HG03457 (cell line): Measurements from ENCODE around the gene ZNF236.
"Not testable (repeated sequence)": the region's sequence is repeated elsewhere in the genome, so short reads cannot be mapped to it uniquely, and the experiment has no call there.

ENCODE experiments used
- ATAC-seq: cut with Tn5 transposase; IDR thresholded peaks from one replicate; pipeline ENCODE4 v1.9.1; 2021; ENCODE audit warnings: moderate number of reproducible peaks; ENCODE audit not compliant: unreplicated experiment

The ZNF236 gene

GRCh38 chr18:76943542-76944339, 121.4 kb downstream of the ZNF236 start:
- ATAC-seq: no peak

DNA sequence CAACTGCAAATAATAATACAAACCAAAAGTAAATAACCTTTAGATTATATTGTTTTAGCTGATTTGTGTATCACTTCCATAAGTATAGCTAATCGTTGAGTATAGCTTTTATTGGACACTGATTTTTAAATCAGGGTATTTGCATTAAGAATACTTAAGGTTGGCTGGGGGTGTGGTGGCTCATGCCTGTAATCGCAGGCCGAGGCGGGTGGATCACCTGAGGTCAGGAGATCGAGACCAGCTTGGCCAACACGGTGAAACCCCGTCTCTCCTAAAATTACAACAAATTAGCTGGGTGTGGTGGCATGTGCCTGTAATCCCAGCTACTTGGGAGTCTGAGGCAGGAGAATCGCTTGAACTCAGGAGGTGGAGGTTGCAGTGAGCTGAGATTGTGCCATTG, 122.0 kb downstream of the ZNF236 start:
- not testable (repeated sequence) for ATAC-seq

GRCh38 chr18:76948345-76948744, 126.0 kb downstream of the ZNF236 start:
- no peak for ATAC-seq

- no peak for ATAC-seq
Measured at GRCh38 chr18:76951456-76952247, 129.3 kb downstream of the ZNF236 start.

GRCh38 chr18:76952747-76953146, 130.4 kb downstream of the ZNF236 start:
- ATAC-seq: no peak

GRCh38 chr18:76953156-76953555, 130.8 kb downstream of the ZNF236 start:
- ATAC-seq: no peak

GRCh38 chr18:76953583-76954233, 131.4 kb downstream of the ZNF236 start:
- no peak for ATAC-seq

DNA sequence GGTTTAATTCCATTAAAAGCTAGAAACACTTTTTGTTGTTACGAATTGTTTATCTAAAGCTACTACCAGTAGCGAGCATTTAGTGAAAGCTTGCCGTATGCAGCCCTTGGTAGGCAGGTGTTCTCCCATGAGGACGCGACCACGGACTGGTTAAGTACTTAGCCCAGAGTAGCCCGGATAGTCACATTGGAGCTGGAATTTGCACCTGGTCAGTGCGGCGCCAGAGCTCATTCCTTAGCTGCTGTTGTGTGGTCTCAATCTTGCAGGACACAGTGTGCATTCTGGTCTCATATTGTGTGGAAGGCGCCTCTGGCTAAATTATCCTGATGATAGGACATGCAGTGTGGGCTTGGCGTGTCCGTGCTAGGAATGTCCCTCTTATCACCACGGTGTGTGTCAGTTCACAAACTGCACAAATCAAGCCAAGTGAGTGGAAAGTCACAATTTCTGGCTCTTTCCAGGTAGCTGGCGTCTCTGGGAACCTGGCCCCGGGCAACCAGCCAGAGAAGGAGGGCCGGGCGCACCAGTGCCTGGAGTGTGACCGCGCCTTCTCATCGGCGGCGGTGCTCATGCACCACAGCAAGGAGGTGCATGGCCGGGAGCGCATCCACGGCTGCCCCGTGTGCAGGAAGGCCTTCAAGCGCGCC, 133.3 kb downstream of the ZNF236 start:
- no peak for ATAC-seq

GRCh38 chr18:76956648-76957047, 134.3 kb downstream of the ZNF236 start:
- no peak for ATAC-seq

GRCh38 chr18:76957384-76958355, 135.3 kb downstream of the ZNF236 start:
- no peak for ATAC-seq

DNA sequence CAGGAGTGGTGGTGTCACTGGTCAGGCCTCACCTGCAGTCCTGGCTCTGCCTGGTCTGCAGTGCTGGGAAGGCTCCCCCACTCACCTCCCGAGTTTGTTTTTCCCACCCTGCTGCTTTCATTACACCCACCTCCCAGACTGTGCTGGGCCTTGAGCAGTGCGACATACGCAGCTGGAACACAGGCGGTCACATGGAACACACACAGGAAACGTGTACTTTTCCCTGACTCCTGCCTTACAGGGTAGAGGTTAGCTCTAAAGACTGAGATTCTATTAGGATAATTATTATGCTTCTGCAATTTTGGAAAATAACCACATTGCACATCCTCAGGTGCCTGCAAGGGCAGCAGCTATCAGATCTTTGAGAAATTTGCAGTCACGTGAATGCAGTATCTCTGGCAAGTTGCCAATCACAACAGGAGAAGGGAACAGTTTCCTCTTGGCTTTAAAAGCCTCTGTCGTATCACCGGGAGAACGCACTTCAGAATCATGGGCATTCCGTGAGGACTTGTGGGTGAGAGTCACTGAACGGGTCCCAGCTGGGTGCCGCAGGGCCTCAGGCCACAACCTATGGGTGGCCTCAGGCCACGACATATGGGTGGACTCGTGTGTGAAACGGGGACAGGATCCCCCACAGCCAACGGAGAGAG, 136.5 kb downstream of the ZNF236 start:
- no peak for ATAC-seq

- no peak for ATAC-seq
Measured at GRCh38 chr18:76959605-76960004, 137.2 kb downstream of the ZNF236 start.

DNA sequence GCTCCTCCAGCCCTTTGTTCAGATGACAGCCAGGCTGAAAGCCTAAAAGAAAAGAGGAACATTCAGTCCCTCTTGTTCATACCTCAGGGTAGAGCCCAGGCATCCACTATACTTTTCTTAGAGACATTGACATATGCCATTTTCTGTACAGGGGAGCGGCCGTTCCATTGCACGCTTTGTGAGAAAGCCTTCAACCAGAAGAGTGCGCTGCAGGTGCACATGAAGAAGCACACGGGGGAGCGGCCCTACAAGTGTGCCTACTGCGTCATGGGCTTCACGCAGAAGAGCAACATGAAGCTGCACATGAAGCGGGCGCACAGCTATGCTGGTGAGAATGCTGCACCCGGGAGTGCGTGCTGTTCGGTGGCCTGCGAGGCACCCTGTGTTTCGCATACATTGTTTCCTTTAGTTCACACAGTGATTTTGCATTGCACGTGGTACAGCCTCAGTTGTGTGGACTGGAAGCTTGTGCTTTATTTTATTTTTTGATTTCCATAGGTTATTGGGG, 138.2 kb downstream of the ZNF236 start:
- ATAC-seq: no peak

- no peak for ATAC-seq
Measured at GRCh38 chr18:76962851-76963250, 140.5 kb downstream of the ZNF236 start.

- ATAC-seq: no peak
Measured at GRCh38 chr18:76963936-76964335, 141.6 kb downstream of the ZNF236 start.

GRCh38 chr18:76965555-76966151, 143.3 kb downstream of the ZNF236 start:
- not testable (repeated sequence) for ATAC-seq

- not testable (repeated sequence) for ATAC-seq
Measured at GRCh38 chr18:76967299-76967698, 144.9 kb downstream of the ZNF236 start.

DNA sequence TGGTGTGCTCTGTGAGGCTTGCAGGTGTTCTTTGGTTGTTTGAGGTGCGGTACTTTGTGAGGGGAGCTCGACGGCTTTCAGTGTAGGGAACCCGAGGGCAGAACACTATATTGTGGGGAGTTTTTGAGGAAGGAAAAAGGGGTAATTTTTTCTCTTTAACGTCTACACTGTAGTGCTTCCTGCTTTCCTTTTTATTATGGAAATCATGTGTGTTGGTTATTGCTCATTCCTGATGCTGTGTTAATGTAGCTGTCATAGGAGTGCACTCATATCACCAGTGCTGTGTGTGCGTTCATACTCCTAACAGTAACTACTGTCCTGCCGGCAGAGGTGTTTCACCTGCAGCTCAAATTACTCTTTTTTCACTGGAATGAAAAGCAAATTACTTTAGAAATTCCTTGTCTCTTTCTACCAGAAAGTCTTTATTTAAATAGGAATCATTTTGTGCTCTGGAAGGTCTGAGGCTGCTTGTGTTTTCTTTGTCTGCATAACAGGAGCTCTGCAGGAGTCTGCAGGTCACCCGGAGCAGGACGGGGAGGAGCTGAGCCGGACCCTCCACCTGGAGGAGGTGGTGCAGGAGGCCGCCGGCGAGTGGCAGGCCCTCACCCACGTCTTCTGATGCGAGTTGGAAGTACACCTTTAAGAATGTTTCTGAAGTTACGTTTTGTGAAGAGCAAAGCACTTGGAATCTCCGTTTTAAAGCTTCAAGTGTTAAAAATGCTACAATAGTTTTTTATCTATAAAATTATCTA, 145.5 kb downstream of the ZNF236 start:
- no peak for ATAC-seq
